Measurements from ENCODE around the gene CDC42BPA.

- TF ChIP-seq RNF2 (IDR thresholded peaks at IDR 0.05; ENCODE audit: borderline replicate concordance, low read depth, low read length, missing control alignments, poor library complexity, severe bottlenecking) (no peak), POLR2A (IDR thresholded peaks at IDR 0.05; ENCODE audit: control extremely low read depth in 1 of 2, low read depth in 2 of 2, low read length in 2 of 2) (no peak)
Measured at GRCh38 chr1:227257964-227258363, 60.3 kb downstream of the CDC42BPA start.

Data from H1 (cell line).